Fibroblast of the aortic adventitia (primary cell): Measurements from ENCODE around the gene GIPC3. TPM values are rescaled to one million over a fixed set of nuclear protein-coding genes. Genes with fewer than 3 reads are reported as not detected.

ENCODE experiments used
- DNase-seq: peaks from one replicate; pipeline ENCODE4 v3.0.0-alpha.2; 2010; ENCODE audit warnings: low read depth
- H3K4me3 ChIP-seq: 2 replicates; pipeline ENCODE4 v1.5.1; 2011; ENCODE audit warnings: low read depth, mild to moderate bottlenecking, control low read depth, low read length, moderate library complexity
- CTCF ChIP-seq: IDR thresholded peaks from 2 replicates; pipeline ENCODE4 v1.5.1; 2011; ENCODE audit warnings: mild to moderate bottlenecking, low read length, control low read depth, inconsistent platforms; ENCODE audit not compliant: insufficient read depth
- total RNA-seq: library from RNA; depleted of rRNA; stranded (reverse); fragments of >200 nt; gene quantifications from 2 replicates; pipeline ENCODE4 v1.2.3, GENCODE V29; 2012; ENCODE audit warnings: low replicate concordance

Gene GIPC3
- total RNA-seq, 1 donor = under 0.01 TPM

GRCh38 chr19:3538258-3538929, 46.9 kb upstream of the GIPC3 start:
- no peak for TF ChIP-seq CTCF
- H3K4me3 ChIP-seq = no peak overlapping the region
- DNase-seq = no peak

GRCh38 chr19:3538965-3539755, 46.1 kb upstream of the GIPC3 start, which contains the start of gene TEKTIP1:
Gene TEKTIP1, plus strand, starts transcription at chr19:3539174. Its CDS starts 4 bp downstream, at chr19:3539178.
- no peak for TF ChIP-seq CTCF
- no peak for DNase-seq
- no peak within 1 kb of the TSS for H3K4me3 ChIP-seq

- no peak for TF ChIP-seq CTCF
- no peak for DNase-seq
- no peak overlapping the region for H3K4me3 ChIP-seq
Observed at GRCh38 chr19:3539756-3540118, 45.5 kb upstream of the GIPC3 start.

- no peak overlapping the region for H3K4me3 ChIP-seq
- no peak for DNase-seq
- no peak for TF ChIP-seq CTCF
Observed at GRCh38 chr19:3543150-3544057, 41.9 kb upstream of the GIPC3 start.

- no peak overlapping the region for H3K4me3 ChIP-seq
- TF ChIP-seq CTCF = no peak
- DNase-seq = no peak
Observed at GRCh38 chr19:3544058-3544376, 41.3 kb upstream of the GIPC3 start.

GRCh38 chr19:3544742-3545668, 40.3 kb upstream of the GIPC3 start:
- DNase-seq = peak; percentile 49
- TF ChIP-seq CTCF = peak; percentile 97
- no peak overlapping the region for H3K4me3 ChIP-seq
